H1 (cell line): Measurements from ENCODE around the gene SEC63. TPM values are rescaled to one million over a fixed set of nuclear protein-coding genes. Genes with fewer than 3 reads are reported as not detected.

Experiments
- CTCF ChIA-PET: fragments of 300-600 bp; sonication (Branson Sonifier 250); formaldehyde crosslinking; loops from one replicate; lab custom pipeline; 2021; ENCODE audit not compliant: partially characterized antibody; lab: Charles Lee
- POLR2A ChIA-PET: fragments of 300-600 bp; sonication (Branson Sonifier 250); formaldehyde crosslinking; loops from one replicate; lab custom pipeline; 2021; ENCODE audit warnings: inconsistent platforms; ENCODE audit not compliant: partially characterized antibody; lab: Charles Lee
- DNase-seq, 2 experiments: peaks; one replicate each; pipeline versions ENCODE4 v3.0.0 to v3.0.0-alpha.2; 2010 to 2022; ENCODE audit warnings: low spot score in 2 of 2, low read depth in 1 of 2, mixed read lengths in 1 of 2
- FAIRE-seq: peaks from 2 replicates; lab custom pipeline; 2011; peaks lifted over from hg19 to GRCh38; lab: Jason Lieb, UNC
- H2AFZ ChIP-seq: 2 replicates; pipeline ENCODE4 v1.8.1; 2012; ENCODE audit warnings: low read length, inconsistent platforms
- H2AK5ac ChIP-seq: 2 replicates; pipeline ENCODE4 v1.6.1; 2013; ENCODE audit warnings: low read depth, low read length
- H2BK120ac ChIP-seq: replicated peaks from 2 replicates; pipeline ENCODE3; 2013; ENCODE audit warnings: low read depth, low read length, inconsistent platforms
- H2BK12ac ChIP-seq: 2 replicates; pipeline ENCODE4 v1.6.1; 2013; ENCODE audit warnings: low read depth, low read length
- H2BK15ac ChIP-seq: 2 replicates; pipeline ENCODE4 v1.6.1; 2013; ENCODE audit warnings: low read length
- H2BK20ac ChIP-seq: 2 replicates; pipeline ENCODE4 v1.6.1; 2013; ENCODE audit warnings: low read length
- H2BK5ac ChIP-seq: 2 replicates; pipeline ENCODE4 v1.6.1; 2013; ENCODE audit warnings: low read depth, low read length
- H3K14ac ChIP-seq: 2 replicates; pipeline ENCODE4 v1.6.1; 2013; ENCODE audit warnings: inconsistent platforms; ENCODE audit not compliant: insufficient read length
- H3K18ac ChIP-seq: 2 replicates; pipeline ENCODE4 v1.6.1; 2013; ENCODE audit warnings: low read length; ENCODE audit errors: extremely low read depth
- H3K23ac ChIP-seq: 2 replicates; pipeline ENCODE4 v1.6.1; 2013; ENCODE audit warnings: inconsistent platforms; ENCODE audit not compliant: insufficient read length
- H3K23me2 ChIP-seq: 2 replicates; pipeline ENCODE4 v1.6.1; 2013; ENCODE audit warnings: low read depth, low read length
- H3K27ac ChIP-seq: 2 replicates; pipeline ENCODE4 v1.6.1; 2011; ENCODE audit warnings: low read depth, low read length, inconsistent platforms
- H3K27me3 ChIP-seq, 4 experiments: replicated peaks in 1 of 4; 1 replicate in 1 of 4; 2 replicates in 3 of 4; pipeline versions ENCODE4 v1.6.1 to v1.8.1; 2011 to 2013; ENCODE audit warnings: low read length in 3 of 4, mild to moderate bottlenecking in 3 of 4, inconsistent platforms in 2 of 4, mixed read lengths in 2 of 4, moderate library complexity in 1 of 4; ENCODE audit not compliant: control insufficient read depth in 3 of 4, insufficient read depth in 3 of 4; ENCODE audit errors: extremely low read depth in 1 of 4
- H3K36me3 ChIP-seq, 4 experiments: 2 replicates each; pipeline versions ENCODE4 v1.6.1 to v1.8.1; 2011 to 2013; ENCODE audit warnings: mild to moderate bottlenecking in 4 of 4, low read length in 3 of 4, moderate library complexity in 2 of 4, control low read depth in 1 of 4, inconsistent platforms in 1 of 4; ENCODE audit not compliant: insufficient read depth in 4 of 4, control insufficient read depth in 2 of 4
- H3K4ac ChIP-seq: replicated peaks from 2 replicates; pipeline ENCODE3; 2013; ENCODE audit warnings: low read length, low read depth, mixed read lengths, inconsistent platforms; ENCODE audit not compliant: insufficient read length
- H3K4me1 ChIP-seq, 4 experiments: replicated peaks in 1 of 4; 1 replicate in 1 of 4; 2 replicates in 3 of 4; pipeline versions ENCODE4 v1.6.1 to v1.8.1; 2011 to 2013; ENCODE audit warnings: low read length in 3 of 4, inconsistent platforms in 2 of 4, mixed read lengths in 1 of 4; ENCODE audit not compliant: insufficient read depth in 4 of 4, control insufficient read depth in 3 of 4
- H3K4me2 ChIP-seq, 2 experiments: 2 replicates each; pipeline versions ENCODE4 v1.6.1 to v1.8.1; 2011 to 2013; ENCODE audit warnings: low read depth in 2 of 2, low read length in 2 of 2, control low read depth in 1 of 2, inconsistent platforms in 1 of 2, mild to moderate bottlenecking in 1 of 2; ENCODE audit not compliant: insufficient read depth in 1 of 2
- H3K4me3 ChIP-seq, 4 experiments: fragments of 200-600, 300-600 bp in 1 of 4; sonication (generic), shearing (Covaris generic), sonication (Bioruptor Twin) in 1 of 4; 2 replicates each; pipeline versions ENCODE4 v1.5.1 to v1.8.1; 2011 to 2016; ENCODE audit warnings: low read length in 4 of 4, low read depth in 3 of 4, control low read depth in 2 of 4, inconsistent platforms in 2 of 4, mild to moderate bottlenecking in 2 of 4, mixed read lengths in 1 of 4, moderate library complexity in 1 of 4; ENCODE audit not compliant: insufficient read depth in 2 of 4; ENCODE audit errors: extremely low read depth in 1 of 4
- H3K56ac ChIP-seq: replicated peaks from 2 replicates; pipeline ENCODE3; 2013; ENCODE audit warnings: low read depth, mild to moderate bottlenecking, mixed read lengths, low read length, inconsistent platforms; ENCODE audit not compliant: insufficient read length
- H3K79me1 ChIP-seq: 2 replicates; pipeline ENCODE4 v1.6.1; 2013; ENCODE audit warnings: low read depth, low read length, control low read depth
- H3K79me2 ChIP-seq, 2 experiments: 2 replicates each; pipeline versions ENCODE4 v1.6.1 to v1.8.1; 2012 to 2013; ENCODE audit warnings: low read length in 2 of 2, mild to moderate bottlenecking in 2 of 2, inconsistent platforms in 1 of 2; ENCODE audit not compliant: insufficient read depth in 2 of 2, control insufficient read depth in 1 of 2
- H3K9ac ChIP-seq, 4 experiments: replicated peaks in 1 of 4; 1 replicate in 1 of 4; 2 replicates in 3 of 4; pipeline versions ENCODE4 v1.6.1 to v1.8.1; 2011 to 2013; ENCODE audit warnings: low read depth in 3 of 4, low read length in 3 of 4, control low read depth in 2 of 4, mild to moderate bottlenecking in 2 of 4, moderate library complexity in 2 of 4, inconsistent platforms in 1 of 4; ENCODE audit errors: extremely low read depth in 1 of 4
- H3K9me3 ChIP-seq, 2 experiments: 2 replicates each; pipeline versions ENCODE4 v1.6.1 to v1.8.1; 2012 to 2013; ENCODE audit warnings: mild to moderate bottlenecking in 2 of 2, moderate library complexity in 2 of 2, control low read depth in 1 of 2, inconsistent platforms in 1 of 2, low read depth in 1 of 2, low read length in 1 of 2, mixed read lengths in 1 of 2; ENCODE audit not compliant: insufficient read depth in 2 of 2
- H4K20me1 ChIP-seq, 2 experiments: replicated peaks in 1 of 2; 2 replicates each; pipeline versions ENCODE3 to v1.8.1; 2011 to 2013; ENCODE audit warnings: inconsistent platforms in 2 of 2, low read length in 2 of 2, mild to moderate bottlenecking in 1 of 2; ENCODE audit not compliant: insufficient read depth in 2 of 2, control insufficient read depth in 1 of 2
- H4K5ac ChIP-seq: 2 replicates; pipeline ENCODE4 v1.6.1; 2013; ENCODE audit warnings: low read length, low read depth, mixed read lengths, inconsistent platforms; ENCODE audit not compliant: insufficient read length
- H4K8ac ChIP-seq: 2 replicates; pipeline ENCODE4 v1.8.0; 2013; ENCODE audit warnings: mild to moderate bottlenecking, moderate library complexity, low read length, inconsistent platforms; ENCODE audit not compliant: insufficient read depth; ENCODE audit errors: extremely low read depth
- H4K91ac ChIP-seq: replicated peaks from 2 replicates; pipeline ENCODE3; 2013; ENCODE audit warnings: low read length, mixed read lengths, inconsistent platforms; ENCODE audit not compliant: insufficient read length
- PHF8 ChIP-seq: fragments of 200-600 bp; sonication (generic); conservative IDR thresholded peaks from 2 replicates; pipeline ENCODE4 v1.7.1; 2012; ENCODE audit warnings: low read depth, mild to moderate bottlenecking, inconsistent platforms, low read length, moderate library complexity
- WGBS, 2 experiments: shearing (Covaris generic) in 1 of 2; methylation state at CpG; one replicate each; pipeline versions ENCODE4 v1.1.6 to v1.1.7; 2013 to 2015; ENCODE audit warnings: low lambda C conversion rate in 2 of 2, mixed read lengths in 2 of 2, inconsistent platforms in 1 of 2, low coverage in 1 of 2, missing lambda C conversion rate in 1 of 2; ENCODE audit not compliant: insufficient replicate concordance in 2 of 2, insufficient coverage in 1 of 2, insufficient read length in 1 of 2; ENCODE audit errors: extremely low coverage in 1 of 2, missing lambda C conversion rate in 1 of 2; 5-methylcytosine and 5-hydroxymethylcytosine counted together
- polyA plus RNA-seq, 7 experiments: library from polyadenylated mRNA; depleted of rRNA in 3 of 7; stranded (reverse) in 5 of 7; unstranded in 2 of 7; fragments of >200 nt in 5 of 7; fragments of 200-250 nt in 2 of 7; gene quantifications; 1 replicate in 5 of 7; 2 replicates in 1 of 7; 4 replicates in 1 of 7; pipeline versions ENCODE4 v1.2.1 to v1.2.3, GENCODE V29; 2011 to 2013; ENCODE audit warnings: missing spikeins in 2 of 7, mixed read lengths in 2 of 7
- total RNA-seq: library from RNA; stranded (reverse); fragmentation: NEBNext Ultra II Directional; extraction: Animal tissue kit (Norgen Biotek cat#: 25700); gene quantifications from 2 replicates; pipeline ENCODE4 v1.2.1, GENCODE V29; 2021
- TF ChIP-seq, protein P1 (sequence below): IDR thresholded peaks from 2 replicates; pipeline ENCODE4 v1.6.1; 2011; ENCODE audit warnings: low read depth, mild to moderate bottlenecking, low read length; ENCODE audit not compliant: insufficient read depth

Gene SEC63
- total and polyA plus RNA-seq, 2 of the 8 experiments (the other 6 are each of a cell fraction or from before 2014, with no cell fraction given) = 17.3 to 121 TPM

DNA sequence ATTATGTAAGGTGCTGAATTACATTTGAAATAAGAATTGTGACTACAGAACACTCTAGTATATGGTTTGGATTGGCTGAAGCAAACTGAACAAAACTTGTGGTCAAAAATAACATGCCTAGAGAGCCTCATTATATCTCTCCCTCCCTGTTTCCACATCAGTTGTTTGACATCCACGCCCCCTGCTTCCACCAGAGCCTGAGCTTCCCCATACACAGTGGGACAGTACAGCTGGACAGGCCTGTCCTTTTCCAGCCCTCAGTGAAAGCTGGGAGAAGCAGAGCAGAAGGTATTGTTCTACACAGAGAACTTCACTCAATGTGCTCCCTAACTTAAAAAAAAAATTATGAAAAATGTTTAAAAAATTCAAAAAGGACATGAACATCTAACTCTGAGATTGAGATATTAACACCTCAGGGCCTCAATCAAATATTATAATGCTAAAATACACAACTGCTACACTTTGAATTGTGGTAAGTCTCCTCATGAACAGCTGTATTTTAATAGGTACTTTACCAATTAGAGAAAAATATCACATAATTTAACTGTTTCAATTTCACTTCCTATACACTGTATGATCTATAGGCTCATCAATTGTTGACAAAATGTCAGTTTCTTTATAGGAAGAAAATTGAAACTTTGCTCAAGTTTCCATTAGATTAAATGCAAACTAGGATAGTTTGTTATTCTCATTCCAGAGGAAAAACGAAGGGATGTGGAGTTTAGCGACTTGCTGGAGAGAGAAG is 89.0 kb downstream of the SEC63 start:
- no peaks in the 10 kb centered on the region for H3K79me1 ChIP-seq

More for the DNA sequence above, 89.0 kb downstream of the SEC63 start:
- no peak overlapping the region for H3K4me3 ChIP-seq
- H3K4ac ChIP-seq = no peak overlapping the region
- no peak overlapping the region for H4K91ac ChIP-seq
- H4K5ac ChIP-seq = no peak overlapping the region
- H3K9me3 ChIP-seq = no peaks in the 10 kb centered on the region
- H3K18ac ChIP-seq = no peak overlapping the region
- TF ChIP-seq, protein P1, sequence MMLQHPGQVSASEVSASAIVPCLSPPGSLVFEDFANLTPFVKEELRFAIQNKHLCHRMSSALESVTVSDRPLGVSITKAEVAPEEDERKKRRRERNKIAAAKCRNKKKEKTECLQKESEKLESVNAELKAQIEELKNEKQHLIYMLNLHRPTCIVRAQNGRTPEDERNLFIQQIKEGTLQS = no peak
- no peak for TF ChIP-seq PHF8
- H3K23ac ChIP-seq = no peak overlapping the region
- ChIA-PET CTCF (interaction anchor here (0.7 to 4.6 kb wide), 7 partner anchors 19 to 163 kb away, joined by 3 to 42 read pairs (median 3); no protein-coding TSS in a partner anchor), POLR2A (interaction anchor here (1.0 kb wide), 1 partner anchor 8 kb away, joined by 3 read pairs; no protein-coding TSS in a partner anchor)
- no peak overlapping the region for H2AFZ ChIP-seq
- no peak overlapping the region for H3K14ac ChIP-seq
- H4K8ac ChIP-seq = no peak overlapping the region
- WGBS, 2 experiments = 60% methylated on average over 3 of the region's 3 CpGs; no CpG with 5 or more reads in 1 of the 2 experiments
- DNase-seq (no peak), FAIRE-seq (no peak)
- H2AK5ac ChIP-seq = no peak overlapping the region
- H3K27me3 ChIP-seq = no peaks in the 10 kb centered on the region
- H3K9ac ChIP-seq = no peak overlapping the region
- no peaks in the 10 kb centered on the region for H3K79me2 ChIP-seq
- no peak overlapping the region for H2BK5ac ChIP-seq
- no peaks in the 10 kb centered on the region for H3K23me2 ChIP-seq
- H3K56ac ChIP-seq = no peak overlapping the region
- no peak overlapping the region for H2BK120ac ChIP-seq
- no peaks in the 10 kb centered on the region for H4K20me1 ChIP-seq
- no peak overlapping the region for H3K27ac ChIP-seq
- no peak overlapping the region for H2BK15ac ChIP-seq
- peaks cover 0 to 21% (median 0%) of the 10 kb centered on the region in 4 experiments; a peak in 2 of 8 replicates for H3K36me3 ChIP-seq
- H2BK20ac ChIP-seq = no peak overlapping the region
- H3K4me2 ChIP-seq = no peak overlapping the region
- H2BK12ac ChIP-seq = no peak overlapping the region
- peaks cover 0 to 11% (median 6%) of the 10 kb centered on the region in 4 experiments; a peak in 6 of 7 replicates for H3K4me1 ChIP-seq
